Stimulated activated CD8-positive, alpha-beta memory T cell treated with anti-CD3 and anti-CD28 coated beads, Interleukin-12 subunit alpha, Interleukin-12 subunit beta, amount 100 ng/mL, for 24 hours (primary cell): ENCODE measurements around the gene SEC61A1.

Source experiments
- DNase-seq: peaks from one replicate; pipeline ENCODE4 v3.0.0-alpha.2; 2020; ENCODE audit errors: extremely low read depth

SEC61A1 gene

DNA sequence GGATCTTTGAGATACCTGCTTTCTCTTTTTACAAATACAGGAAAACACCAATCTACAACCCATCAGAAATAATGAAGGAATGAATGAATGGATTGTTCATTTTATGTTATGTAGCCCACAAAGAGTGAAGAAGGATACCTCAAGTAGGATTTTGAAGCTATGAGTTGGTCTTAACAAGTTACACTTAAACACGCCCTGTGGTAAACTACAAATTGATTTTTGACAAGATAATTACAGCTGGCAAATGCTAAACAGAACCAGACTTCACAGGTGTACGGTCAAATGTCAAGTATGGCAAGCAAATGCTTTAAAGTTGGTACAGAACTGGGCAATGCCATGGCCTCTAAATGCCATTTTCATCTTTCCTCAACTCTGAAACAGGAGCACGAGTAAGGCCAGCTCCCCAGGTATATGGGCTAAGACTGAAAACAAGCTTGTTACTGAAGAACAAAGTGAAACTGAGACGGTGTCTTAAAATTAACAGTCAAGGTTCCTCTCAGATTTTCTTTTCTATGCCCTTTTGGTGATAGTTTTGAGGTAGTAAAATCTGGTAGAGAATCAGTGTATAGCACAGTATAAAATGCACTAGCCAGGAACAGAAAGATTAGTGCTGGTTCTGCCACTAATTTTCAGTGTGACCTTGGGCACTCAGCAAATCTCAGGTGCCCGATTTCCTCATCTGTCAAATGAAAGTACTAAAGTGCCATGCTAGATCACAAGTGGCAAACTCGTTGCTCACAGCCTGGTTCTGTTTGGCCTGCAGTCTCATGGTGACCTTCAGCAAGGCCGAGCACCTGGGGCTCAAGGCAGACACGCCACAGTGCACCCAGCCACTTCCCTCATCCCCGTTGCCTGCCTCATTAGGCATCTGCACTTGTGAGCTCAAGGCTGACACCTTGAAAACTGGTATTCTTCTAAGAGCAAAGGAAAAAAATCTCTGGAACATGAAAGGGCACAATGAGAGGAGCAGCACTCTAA lies 61.9 kb downstream of the SEC61A1 start:
- DNase-seq: no peak
